ENCODE results near the gene FBXL4. TPM values are rescaled to one million over a fixed set of nuclear protein-coding genes. Genes with fewer than 3 reads are reported as not detected.

FBXL4 gene
- total RNA-seq (14.9 and 16.8 TPM in 2 replicates), polyA plus RNA-seq (11.9 and 18.1 TPM in 2 replicates), polyA minus RNA-seq (ENCODE audit: low replicate concordance) (4.8 and 9.6 TPM in 2 replicates)
- 6.0 and 7.2 TPM in 2 replicates for polyA plus RNA-seq (2012)

DNA sequence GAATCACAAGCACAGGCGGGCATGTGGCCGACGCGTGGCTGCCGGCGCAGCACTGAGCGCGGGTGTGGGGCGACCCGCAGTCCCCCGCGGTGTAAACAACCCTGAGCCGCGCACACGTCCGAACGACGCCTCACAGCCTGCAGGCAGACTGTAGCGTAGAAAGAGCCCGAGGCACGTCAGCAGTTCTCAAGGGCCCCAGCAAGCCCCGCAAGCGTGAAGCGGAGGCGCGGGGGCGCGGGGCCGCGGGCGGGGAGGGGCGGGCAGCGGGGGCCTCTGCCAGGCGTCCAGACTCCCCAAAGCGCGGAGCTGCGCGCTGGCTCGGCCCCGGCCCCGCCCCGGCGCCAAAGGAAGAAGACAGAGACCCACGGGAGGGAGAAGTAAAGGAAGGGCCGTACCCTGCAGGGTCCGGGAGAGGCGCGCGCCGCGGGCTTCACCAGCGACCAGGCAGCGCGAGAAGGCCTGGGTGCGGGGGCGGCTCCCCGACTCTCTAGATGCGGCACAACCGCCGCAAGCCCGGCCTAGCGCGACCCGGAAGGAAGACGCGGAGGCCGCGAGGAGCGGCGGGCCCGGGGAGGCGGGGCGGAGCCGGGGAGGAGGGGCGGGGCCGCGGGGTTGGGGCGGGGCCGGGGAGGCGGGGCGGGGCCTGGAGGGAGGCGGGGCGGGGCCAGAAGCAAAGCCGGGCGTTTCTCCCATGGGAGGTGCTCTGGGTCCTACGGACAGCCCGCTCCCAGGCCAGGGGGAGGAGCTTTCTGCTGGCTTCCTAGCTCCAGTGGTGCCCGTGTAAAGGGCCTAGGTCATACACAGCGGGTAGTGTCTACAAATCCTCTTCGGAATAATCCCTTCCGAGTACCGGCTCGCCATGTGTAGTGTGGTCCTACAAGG, at the start of gene FBXL4:
FBXL4 (minus strand) TSS at position 536 of the 882 bp plus-strand sequence. CDS start 20,958 bp downstream, outside the sequence.
- no peaks in the 10 kb centered on the region for H3K27me3 ChIP-seq (ENCODE audit: control insufficient read depth, insufficient read depth, low read length)
- H3K9me3 ChIP-seq (ENCODE audit: control insufficient read depth, insufficient read depth, low read depth, low read length), result no peaks in the 10 kb centered on the region
- peak within 1 kb of the TSS; percentile 92 for H2AFZ ChIP-seq (ENCODE audit: low read length)
- no peaks in the 10 kb centered on the region for H3K4me1 ChIP-seq (ENCODE audit: control insufficient read depth, extremely low read depth, insufficient read depth, low read length)
- DNase-seq (ENCODE audit: low read depth in 2 of 2), result peak; percentile 75 to 79
- no peak for TF ChIP-seq EZH2 (IDR thresholded peaks at IDR 0.05; ENCODE audit: low read length, missing control alignments)
- TF ChIP-seq, protein P1, sequence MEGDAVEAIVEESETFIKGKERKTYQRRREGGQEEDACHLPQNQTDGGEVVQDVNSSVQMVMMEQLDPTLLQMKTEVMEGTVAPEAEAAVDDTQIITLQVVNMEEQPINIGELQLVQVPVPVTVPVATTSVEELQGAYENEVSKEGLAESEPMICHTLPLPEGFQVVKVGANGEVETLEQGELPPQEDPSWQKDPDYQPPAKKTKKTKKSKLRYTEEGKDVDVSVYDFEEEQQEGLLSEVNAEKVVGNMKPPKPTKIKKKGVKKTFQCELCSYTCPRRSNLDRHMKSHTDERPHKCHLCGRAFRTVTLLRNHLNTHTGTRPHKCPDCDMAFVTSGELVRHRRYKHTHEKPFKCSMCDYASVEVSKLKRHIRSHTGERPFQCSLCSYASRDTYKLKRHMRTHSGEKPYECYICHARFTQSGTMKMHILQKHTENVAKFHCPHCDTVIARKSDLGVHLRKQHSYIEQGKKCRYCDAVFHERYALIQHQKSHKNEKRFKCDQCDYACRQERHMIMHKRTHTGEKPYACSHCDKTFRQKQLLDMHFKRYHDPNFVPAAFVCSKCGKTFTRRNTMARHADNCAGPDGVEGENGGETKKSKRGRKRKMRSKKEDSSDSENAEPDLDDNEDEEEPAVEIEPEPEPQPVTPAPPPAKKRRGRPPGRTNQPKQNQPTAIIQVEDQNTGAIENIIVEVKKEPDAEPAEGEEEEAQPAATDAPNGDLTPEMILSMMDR (conservative IDR thresholded peaks at IDR 0.05 in 1 of 2, IDR thresholded peaks at IDR 0.05 in 1 of 2; ENCODE audit: low read depth in 1 of 2, low read length in 2 of 2), result no peak
- H3K27ac ChIP-seq (ENCODE audit: insufficient read depth, low read length), result peak within 1 kb of the TSS; percentile 65
- no peaks in the 10 kb centered on the region for H4K20me1 ChIP-seq (ENCODE audit: control insufficient read depth, extremely low read depth, insufficient read depth, low read length)
- H3K4me3 ChIP-seq (replicated peaks in 1 of 4; ENCODE audit: control extremely low read depth in 1 of 4, insufficient read depth in 1 of 4, low read depth in 3 of 4, low read length in 4 of 4), result peak within 1 kb of the TSS; percentile 52 to 95 (median 78)
- peak within 1 kb of the TSS; percentile 90 for H3K9ac ChIP-seq (ENCODE audit: insufficient read depth, low read length)
- peak within 1 kb of the TSS; percentile 96 for H3K4me2 ChIP-seq (ENCODE audit: extremely low read depth, insufficient read depth, low read length)
- H3K79me2 ChIP-seq (ENCODE audit: control insufficient read depth, insufficient read depth, low read length), result peaks cover 27% of the 10 kb centered on the region
- no peaks in the 10 kb centered on the region for H3K36me3 ChIP-seq (ENCODE audit: control insufficient read depth, insufficient read depth, low read length)

DNA sequence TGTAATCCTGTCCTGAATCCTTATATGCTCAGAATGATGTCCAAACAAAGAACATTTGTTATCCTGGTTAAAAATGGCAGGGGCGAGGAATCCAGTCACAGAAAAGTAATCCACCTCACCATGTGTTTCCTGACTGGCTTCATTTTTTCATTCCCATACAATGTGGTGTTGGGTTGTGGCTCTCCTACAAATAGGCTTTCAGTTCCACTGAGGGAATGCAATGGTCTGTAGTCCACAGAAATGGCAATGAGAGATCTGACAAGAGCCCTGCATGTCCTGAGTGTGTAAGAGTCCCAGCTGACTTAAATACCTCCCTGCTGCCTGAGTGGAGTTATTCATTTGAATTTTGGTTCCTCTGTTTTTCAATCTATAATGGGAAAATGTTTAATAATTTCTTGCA, 47.4 kb upstream of the FBXL4 start:
- H4K20me1 ChIP-seq (ENCODE audit: control insufficient read depth, extremely low read depth, insufficient read depth, low read length), result no peaks in the 10 kb centered on the region
- no peaks in the 10 kb centered on the region for H3K27me3 ChIP-seq (ENCODE audit: control insufficient read depth, insufficient read depth, low read length)
- H2AFZ ChIP-seq (ENCODE audit: low read length), result no peak overlapping the region
- H3K36me3 ChIP-seq (ENCODE audit: control insufficient read depth, insufficient read depth, low read length), result no peaks in the 10 kb centered on the region
- no peaks in the 10 kb centered on the region for H3K4me1 ChIP-seq (ENCODE audit: control insufficient read depth, extremely low read depth, insufficient read depth, low read length)
- TF ChIP-seq, protein P1 (conservative IDR thresholded peaks at IDR 0.05 in 1 of 2, IDR thresholded peaks at IDR 0.05 in 1 of 2; ENCODE audit: low read depth in 1 of 2, low read length in 2 of 2), result no peak
- no peak for TF ChIP-seq EZH2 (IDR thresholded peaks at IDR 0.05; ENCODE audit: low read length, missing control alignments)
- H3K27ac ChIP-seq (ENCODE audit: insufficient read depth, low read length), result no peak overlapping the region
- no peak overlapping the region for H3K4me2 ChIP-seq (ENCODE audit: extremely low read depth, insufficient read depth, low read length)
- no peaks in the 10 kb centered on the region for H3K79me2 ChIP-seq (ENCODE audit: control insufficient read depth, insufficient read depth, low read length)
- no peak overlapping the region for H3K4me3 ChIP-seq (replicated peaks in 1 of 4; ENCODE audit: control extremely low read depth in 1 of 4, insufficient read depth in 1 of 4, low read depth in 3 of 4, low read length in 4 of 4)
- no peak for DNase-seq (ENCODE audit: low read depth in 2 of 2)
- no peaks in the 10 kb centered on the region for H3K9me3 ChIP-seq (ENCODE audit: control insufficient read depth, insufficient read depth, low read depth, low read length)
- H3K9ac ChIP-seq (ENCODE audit: insufficient read depth, low read length), result no peak overlapping the region

DNA sequence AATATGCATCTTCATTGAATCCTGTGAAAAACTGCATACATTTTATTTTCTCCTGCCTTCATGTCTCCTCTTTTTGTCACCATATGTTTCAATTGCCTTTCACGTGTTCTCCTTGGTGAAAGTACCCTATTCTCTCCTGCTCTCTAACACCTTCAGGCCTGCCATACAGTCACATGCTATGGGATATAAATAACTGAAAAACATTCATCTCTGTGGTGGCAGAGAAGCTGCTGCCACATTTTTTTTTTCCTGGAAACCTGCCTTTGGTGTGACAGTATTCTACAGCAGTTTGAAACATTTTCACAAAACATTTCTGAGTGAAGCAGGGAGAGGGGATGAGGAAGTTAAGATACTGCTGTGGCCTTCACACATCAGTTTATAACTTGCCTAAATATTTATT, 44.8 kb upstream of the FBXL4 start:
- H3K27ac ChIP-seq (ENCODE audit: insufficient read depth, low read length), result no peak overlapping the region
- H3K27me3 ChIP-seq (ENCODE audit: control insufficient read depth, insufficient read depth, low read length), result no peaks in the 10 kb centered on the region
- H3K79me2 ChIP-seq (ENCODE audit: control insufficient read depth, insufficient read depth, low read length), result no peaks in the 10 kb centered on the region
- no peaks in the 10 kb centered on the region for H4K20me1 ChIP-seq (ENCODE audit: control insufficient read depth, extremely low read depth, insufficient read depth, low read length)
- H3K36me3 ChIP-seq (ENCODE audit: control insufficient read depth, insufficient read depth, low read length), result no peaks in the 10 kb centered on the region
- no peak for DNase-seq (ENCODE audit: low read depth in 2 of 2)
- no peaks in the 10 kb centered on the region for H3K9me3 ChIP-seq (ENCODE audit: control insufficient read depth, insufficient read depth, low read depth, low read length)
- no peak overlapping the region for H3K4me3 ChIP-seq (replicated peaks in 1 of 4; ENCODE audit: control extremely low read depth in 1 of 4, insufficient read depth in 1 of 4, low read depth in 3 of 4, low read length in 4 of 4)
- no peaks in the 10 kb centered on the region for H3K4me1 ChIP-seq (ENCODE audit: control insufficient read depth, extremely low read depth, insufficient read depth, low read length)
- TF ChIP-seq EZH2 (IDR thresholded peaks at IDR 0.05; ENCODE audit: low read length, missing control alignments), result no peak
- TF ChIP-seq, protein P1 (conservative IDR thresholded peaks at IDR 0.05 in 1 of 2, IDR thresholded peaks at IDR 0.05 in 1 of 2; ENCODE audit: low read depth in 1 of 2, low read length in 2 of 2), result no peak
- no peak overlapping the region for H3K4me2 ChIP-seq (ENCODE audit: extremely low read depth, insufficient read depth, low read length)
- H2AFZ ChIP-seq (ENCODE audit: low read length), result no peak overlapping the region
- H3K9ac ChIP-seq (ENCODE audit: insufficient read depth, low read length), result no peak overlapping the region
